Stimulated activated naive CD4-positive, alpha-beta T cell (primary cell): ENCODE data around the gene FIG4.
"Not testable (repeated sequence)": the region's sequence is repeated elsewhere in the genome, so short reads cannot be mapped to it uniquely, and the experiment has no call there.

Experiments
- DNase-seq, 6 experiments: peaks; one replicate each; lab custom pipeline; 2025; lab: John Stamatoyannopoulos, UW

The FIG4 gene

DNA sequence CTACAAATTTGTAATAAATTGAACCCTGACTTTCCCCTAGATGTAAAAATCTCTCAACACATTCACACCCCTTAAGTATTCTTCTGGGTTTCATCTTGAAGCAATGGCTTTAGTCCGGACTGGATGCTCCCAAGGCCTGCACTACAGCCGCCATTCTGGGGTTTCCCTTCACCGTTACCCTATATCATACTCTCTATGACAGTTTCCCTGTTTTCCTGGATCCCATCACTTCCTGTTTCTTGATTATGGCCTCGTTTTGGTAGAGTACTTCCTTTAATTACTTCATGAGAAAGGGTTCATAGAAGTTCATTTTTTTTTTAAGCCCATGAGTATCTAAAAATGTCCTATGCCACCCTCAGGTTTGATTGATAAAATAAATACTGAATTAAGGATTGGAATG is 11.7 kb downstream of the FIG4 start:
- DNase-seq = no peak

DNA sequence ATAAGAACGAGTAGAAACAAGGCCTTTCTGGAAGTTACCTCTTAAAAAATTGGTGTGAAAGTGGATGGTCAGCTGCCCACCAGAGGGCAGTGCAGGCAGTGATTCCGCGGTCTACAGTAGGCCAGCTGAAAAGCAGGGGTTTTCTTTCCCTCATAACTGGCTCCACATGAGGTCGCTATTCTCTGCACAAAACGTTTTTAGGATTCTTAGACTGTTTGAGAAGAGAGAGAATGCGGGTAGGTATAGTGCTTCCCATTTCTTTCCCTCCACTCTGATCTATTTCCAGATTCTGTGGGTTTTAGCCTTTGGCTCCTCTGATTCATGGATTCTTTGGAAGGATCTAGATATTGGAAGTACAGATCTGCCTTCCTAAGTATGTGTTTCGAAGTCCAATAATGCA is 14.2 kb downstream of the FIG4 start:
- DNase-seq = peak; percentile 37 to 69 (median 58)

DNA sequence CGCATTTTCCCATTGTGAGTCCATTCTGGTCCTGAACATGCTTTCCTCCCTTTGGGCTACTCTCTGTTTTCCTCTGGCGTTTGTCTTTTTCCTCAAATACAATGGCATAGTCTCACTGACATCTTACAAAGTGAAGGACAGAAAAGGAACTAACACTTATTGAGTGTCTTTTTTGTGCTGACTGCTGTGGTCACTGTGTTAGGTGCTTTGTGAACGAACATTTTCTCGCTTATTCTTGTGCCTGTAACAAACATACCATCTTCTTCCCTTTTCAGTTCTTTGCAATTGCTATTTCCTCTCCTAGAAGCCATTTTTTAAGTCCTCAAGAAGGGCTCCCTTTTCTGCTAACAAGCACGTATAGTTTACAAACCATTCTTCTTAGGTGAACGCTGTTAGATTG is 15.4 kb downstream of the FIG4 start:
- DNase-seq = no peak

GRCh38 chr6:109708099-109708498 is 17.0 kb downstream of the FIG4 start:
- not testable (repeated sequence) for DNase-seq

GRCh38 chr6:109713097-109713496 is 22.0 kb downstream of the FIG4 start:
- DNase-seq = no peak

DNA sequence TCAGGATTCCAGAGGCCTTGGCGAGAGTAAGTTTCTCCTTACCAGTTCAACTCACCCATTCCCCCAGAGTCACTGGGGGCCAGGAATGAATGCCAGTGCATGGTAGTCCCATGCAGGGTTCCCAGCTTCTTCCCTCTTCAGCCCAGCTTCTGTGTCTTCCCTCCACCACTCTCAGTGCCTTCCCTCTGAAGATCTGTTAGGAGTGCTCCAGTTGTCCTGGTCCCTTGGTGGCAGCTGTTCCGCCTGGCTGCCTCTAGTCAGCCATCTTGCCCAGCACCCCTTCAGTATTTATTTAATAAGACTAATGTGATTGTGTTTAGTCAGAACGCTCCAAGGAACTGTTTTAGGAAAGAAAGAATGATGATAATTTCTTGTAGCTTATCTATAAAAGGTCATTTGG is 23.1 kb downstream of the FIG4 start:
- no peak for DNase-seq

- no peak for DNase-seq
Observed at GRCh38 chr6:109714611-109715010, 23.5 kb downstream of the FIG4 start.

DNA sequence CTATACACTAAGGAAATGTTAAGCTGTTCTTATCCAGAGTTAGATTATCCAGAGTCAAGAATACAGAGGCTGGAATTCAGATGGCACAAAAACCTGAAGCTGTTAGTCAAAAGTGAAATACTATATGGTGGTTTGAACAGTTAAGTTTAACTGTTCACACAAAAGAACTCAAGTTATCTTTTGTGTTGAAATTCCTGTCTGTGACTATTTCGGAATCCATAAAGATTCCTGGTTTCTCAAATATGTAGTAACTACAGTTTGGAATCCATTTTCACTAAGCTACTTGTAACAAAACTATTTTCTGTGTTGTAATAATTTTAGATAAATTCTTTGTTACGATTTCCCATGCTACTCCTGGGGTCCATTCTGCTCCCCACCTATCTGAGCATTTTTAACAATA is 24.5 kb downstream of the FIG4 start:
- no peak for DNase-seq

- DNase-seq = no peak
Observed at GRCh38 chr6:109717971-109718370, 26.9 kb downstream of the FIG4 start.

- no peak for DNase-seq
Observed at GRCh38 chr6:109718991-109719390, 27.9 kb downstream of the FIG4 start.

GRCh38 chr6:109720311-109720710 is 29.2 kb downstream of the FIG4 start:
- no peak for DNase-seq

GRCh38 chr6:109722011-109722410 is 30.9 kb downstream of the FIG4 start:
- DNase-seq = no peak

DNA sequence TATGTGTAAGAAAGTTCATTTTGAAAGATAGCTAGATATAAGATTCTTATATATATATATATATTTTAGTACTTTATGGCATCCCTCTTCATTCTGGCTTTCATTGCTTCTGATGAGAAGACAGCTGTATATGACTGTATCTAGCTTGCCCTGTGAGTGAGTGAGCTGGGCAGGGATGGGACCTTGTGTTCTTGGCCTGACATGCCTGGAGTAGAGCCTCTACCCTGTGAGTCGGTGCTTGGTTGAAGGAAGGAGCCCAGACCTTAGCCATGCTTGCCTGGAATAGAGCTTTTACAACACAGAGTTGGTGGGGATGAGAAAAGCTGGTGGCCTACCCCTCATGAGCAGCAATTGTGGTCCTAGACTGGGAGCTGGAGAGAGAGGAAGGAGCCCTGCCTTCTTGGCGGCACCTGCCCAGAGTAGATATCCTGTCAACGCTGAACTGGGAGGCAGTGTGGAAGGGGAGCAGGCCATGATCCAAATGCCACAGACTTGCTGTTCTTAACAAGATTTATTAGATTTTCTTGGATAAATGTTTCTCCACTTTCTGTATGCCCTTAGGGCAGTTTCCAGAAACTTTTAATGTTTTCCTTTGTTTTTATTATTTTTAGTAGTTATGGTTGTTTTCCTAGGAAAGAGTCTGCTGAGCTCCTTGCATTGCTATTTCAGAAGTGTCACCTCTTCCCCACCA is 31.6 kb downstream of the FIG4 start:
- DNase-seq = no peak

GRCh38 chr6:109725250-109725649 is 34.2 kb downstream of the FIG4 start:
- DNase-seq = not testable (repeated sequence)

DNA sequence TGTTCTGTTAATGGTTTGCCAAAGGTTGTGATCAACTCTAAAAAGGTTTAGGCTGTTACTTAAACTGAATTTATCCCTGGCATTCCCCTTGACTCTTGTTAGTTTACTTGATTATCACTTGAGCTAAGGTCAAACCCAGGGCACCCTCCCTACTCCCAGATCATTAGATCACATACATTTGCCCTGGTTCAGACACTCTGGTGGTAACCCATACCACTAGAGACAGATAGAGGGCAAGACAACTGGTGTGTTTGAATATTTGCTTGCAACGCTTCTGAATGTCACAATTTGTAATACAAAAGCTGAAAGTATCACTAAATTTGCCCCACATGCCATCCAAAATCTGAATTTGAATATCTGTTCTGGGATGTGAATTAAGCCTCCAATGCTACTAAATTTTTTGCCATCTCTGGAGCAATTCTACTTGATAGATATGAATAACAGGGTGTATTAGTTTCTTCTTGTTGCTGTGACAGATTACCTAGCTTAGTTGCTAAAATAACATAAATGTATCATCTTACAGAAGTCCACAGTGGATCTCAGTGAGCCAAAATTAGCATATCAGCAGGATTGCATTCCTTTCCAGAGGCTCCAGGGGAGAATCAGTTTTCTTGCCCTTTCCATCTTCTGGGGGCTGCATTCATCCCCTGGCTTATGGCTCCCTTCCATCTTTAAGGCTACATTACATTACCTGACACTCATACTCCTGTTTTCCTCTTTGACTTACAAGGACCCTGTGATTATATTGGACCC is 45.4 kb downstream of the FIG4 start:
- no peak for DNase-seq

DNA sequence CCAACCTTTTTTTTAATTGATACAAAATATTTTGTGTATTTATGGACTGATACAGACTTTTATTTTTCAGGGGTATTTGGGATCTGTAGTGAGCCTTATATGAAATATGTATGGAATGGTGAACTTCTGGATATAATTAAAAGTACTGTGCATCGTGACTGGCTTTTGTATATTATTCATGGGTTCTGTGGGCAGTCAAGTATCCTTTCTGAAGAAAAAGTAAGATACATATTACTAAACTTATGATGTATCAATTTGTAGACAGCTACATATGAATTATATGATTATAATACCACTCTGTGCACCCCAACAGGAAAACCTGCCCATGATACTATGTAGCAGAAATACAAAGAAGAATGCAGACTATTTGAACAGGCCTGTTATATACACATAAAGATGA is 47.2 kb downstream of the FIG4 start:
- DNase-seq = no peak

- no peak for DNase-seq
Observed at GRCh38 chr6:109738667-109739066, 47.6 kb downstream of the FIG4 start.

- no peak for DNase-seq
Observed at GRCh38 chr6:109739686-109740085, 48.6 kb downstream of the FIG4 start.

DNA sequence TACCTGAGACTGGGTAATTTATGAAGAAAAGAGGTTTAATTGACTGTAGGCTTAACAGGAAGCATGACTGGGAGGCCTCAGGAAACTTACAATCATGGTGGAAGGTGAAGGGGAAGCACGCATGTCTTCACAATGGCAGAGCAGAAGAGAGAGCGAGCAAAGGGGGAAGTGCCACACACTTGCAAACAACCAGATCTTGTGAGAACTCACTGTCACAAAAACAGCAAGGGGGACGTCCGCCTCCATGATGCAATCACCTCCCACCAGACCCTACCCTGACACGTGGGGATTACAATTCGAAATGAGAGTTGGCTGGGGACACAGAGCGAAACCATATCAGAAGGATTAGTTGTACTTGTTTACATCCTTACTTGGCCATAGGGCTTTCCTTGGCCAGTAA is 49.7 kb downstream of the FIG4 start:
- DNase-seq = no peak

GRCh38 chr6:109743739-109744138 is 52.6 kb downstream of the FIG4 start:
- DNase-seq = no peak

DNA sequence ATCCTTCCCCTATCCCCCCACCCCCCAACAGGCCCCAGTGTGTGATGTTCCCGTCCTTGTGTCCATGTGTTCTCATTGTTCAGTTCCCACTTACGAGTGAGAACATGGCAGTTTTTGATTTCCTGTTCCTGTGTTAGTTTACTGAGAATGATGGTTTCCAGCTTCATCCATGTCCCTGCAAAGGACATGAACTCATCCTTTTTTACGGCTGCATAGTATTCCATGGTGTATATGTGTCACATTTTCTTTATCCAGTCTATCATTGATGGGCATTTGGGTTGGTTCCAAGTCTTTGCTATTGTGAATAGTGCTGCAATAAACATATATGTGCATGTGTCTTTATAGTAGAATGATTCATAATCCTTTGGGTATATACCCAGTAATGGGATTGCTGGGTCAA is 53.7 kb downstream of the FIG4 start:
- not testable (repeated sequence) for DNase-seq

DNA sequence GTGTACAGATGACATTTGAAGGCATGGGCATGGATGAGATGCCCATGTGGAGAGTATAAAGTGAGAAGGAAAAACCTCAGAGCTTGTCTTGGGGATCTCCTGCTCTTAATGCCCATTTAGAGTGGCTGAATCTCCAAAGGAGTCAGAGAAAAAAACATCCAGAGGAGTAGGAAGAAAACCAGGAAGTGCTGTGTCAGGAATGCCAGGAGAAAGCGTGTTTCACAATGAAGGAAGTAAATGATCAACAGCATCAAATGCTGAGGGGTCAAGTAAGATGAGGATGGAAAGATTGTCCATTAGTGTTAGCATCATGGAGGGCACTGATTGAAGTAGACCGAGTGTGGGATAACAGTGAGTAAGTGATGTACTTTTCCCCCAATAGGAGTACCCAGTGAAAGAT is 56.1 kb downstream of the FIG4 start:
- no peak for DNase-seq

DNA sequence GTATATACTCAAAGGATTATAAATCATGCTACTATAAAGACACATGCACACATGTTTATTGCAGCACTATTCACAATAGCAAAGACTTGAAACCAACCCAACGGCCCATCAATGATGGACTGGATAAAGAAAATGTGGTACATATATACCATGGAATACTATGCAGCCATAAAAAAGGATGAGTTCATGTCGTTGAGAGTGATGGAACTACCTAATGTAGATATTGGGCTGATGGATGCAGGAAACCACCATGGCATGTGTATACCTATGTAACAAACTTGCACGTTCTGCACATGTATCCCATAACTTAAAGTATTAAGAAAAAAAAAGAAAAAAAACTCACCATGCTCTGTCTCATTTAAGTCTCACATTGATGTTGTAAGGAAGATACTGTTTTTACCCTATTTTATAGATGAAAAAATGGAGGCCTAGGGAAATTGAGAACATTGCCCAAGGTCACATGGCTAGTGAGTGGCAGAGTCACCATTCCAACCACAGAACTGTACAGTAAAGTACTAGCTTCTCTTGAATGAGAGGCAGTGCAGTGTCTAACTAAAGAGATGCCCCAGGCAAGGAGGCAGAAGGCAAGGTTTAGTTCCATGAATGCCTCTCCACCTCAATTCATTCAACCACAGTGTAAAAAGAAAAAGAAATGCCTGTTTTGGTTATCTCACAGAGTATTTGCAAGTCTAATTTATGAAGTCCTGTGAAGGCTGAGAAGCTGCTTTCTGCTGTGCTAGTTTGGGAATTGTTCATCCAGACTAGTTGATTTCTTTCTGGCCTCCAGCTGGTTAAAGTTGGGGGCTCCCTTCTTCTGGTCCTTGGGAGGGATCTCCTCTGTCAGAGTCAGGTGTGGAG is 68.2 kb downstream of the FIG4 start:
- DNase-seq = no peak
